Occipital lobe (tissue), 3 donors: ENCODE results near the gene CRMP1. TPM values are rescaled to one million over a fixed set of nuclear protein-coding genes. Genes with fewer than 3 reads are reported as not detected.

Source experiments
- DNase-seq: peaks from one replicate; lab custom pipeline; 2025; lab: John Stamatoyannopoulos, UW
- small RNA-seq: library from RNA; depleted of rRNA; stranded (forward); fragments of <200 nt; gene quantifications from one replicate; pipeline ENCODE3, GENCODE V24; 2014
- total RNA-seq: library from RNA; depleted of rRNA; stranded (reverse); fragments of >200 nt; gene quantifications from one replicate; pipeline ENCODE4 v1.2.3, GENCODE V29; 2014

The CRMP1 gene
- total RNA-seq, 1 donor from 2014 or later: 555 TPM

DNA sequence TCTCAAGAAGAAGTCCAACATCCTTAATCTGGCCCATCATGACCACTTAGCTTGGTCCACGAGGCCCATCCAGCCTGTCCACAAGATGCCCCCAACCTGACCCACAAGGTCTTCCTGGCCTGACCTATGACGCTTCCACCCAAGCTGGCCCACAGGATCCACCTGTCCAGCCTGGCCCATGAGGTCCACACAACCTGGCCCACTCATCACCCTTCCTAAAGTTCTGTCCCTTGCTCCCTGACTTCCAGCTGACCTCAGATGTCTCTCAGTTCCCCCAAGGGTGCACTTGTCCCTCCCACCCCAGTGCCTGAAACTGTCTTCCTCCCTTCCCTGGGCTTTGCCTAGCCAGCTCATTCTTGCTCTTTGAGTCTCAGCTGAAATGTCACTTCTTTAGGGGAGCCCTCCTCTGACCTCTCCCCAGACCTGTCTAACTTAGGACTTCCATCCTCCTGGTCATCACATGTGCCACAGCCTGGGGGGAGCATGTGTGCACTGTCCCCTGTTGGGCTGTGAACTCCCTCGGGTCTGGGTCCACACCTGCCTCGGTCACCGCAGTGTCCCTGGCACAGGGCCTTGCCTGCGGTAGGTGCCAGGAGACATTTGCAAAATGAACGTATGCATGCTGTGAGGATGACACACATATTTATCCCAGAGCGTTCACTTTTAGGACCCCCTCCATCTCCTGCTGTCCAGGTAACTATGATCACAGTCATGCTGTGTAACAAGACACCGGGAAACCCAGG, 120.2 kb downstream of the CRMP1 start:
- no peak for DNase-seq

Small RNA genes within 50 kb of the gene (small RNA-seq; reads per million reads assigned to genes)
- not detected for gene MIR378D1

Other genes starting within 250 kb of the CRMP1 start
- gene EVC2, start 184.5 kb downstream of the CRMP1 start, total RNA-seq: 2.5 TPM
- 5.1 TPM for gene EVC, start 181.9 kb downstream of the CRMP1 start, total RNA-seq
- 17.0 TPM for gene C4orf50, start 125.3 kb upstream of the CRMP1 start, total RNA-seq